GM13976 (cell line): Measurements from ENCODE around the gene AQP12B.

Experiments used
- DNase-seq: peaks from one replicate; pipeline ENCODE4 v3.0.0; 2012; ENCODE audit warnings: low spot score
- CTCF ChIP-seq: IDR thresholded peaks from 2 replicates; pipeline ENCODE4 v1.5.1; 2012; ENCODE audit warnings: borderline replicate concordance, mild to moderate bottlenecking; ENCODE audit not compliant: insufficient read depth; ENCODE audit errors: extremely low read depth, missing control alignments, control extremely low read depth
- in situ Hi-C: fragments of 300-500 bp; cut with MboI; formaldehyde crosslinking; loops from one replicate; pipeline ENCODE4 v1.12.0; 2022; ENCODE audit warnings: low sequenced_read_pairs, mixed read lengths, inconsistent platforms; ENCODE audit not compliant: unreplicated experiment

The AQP12B gene

DNA sequence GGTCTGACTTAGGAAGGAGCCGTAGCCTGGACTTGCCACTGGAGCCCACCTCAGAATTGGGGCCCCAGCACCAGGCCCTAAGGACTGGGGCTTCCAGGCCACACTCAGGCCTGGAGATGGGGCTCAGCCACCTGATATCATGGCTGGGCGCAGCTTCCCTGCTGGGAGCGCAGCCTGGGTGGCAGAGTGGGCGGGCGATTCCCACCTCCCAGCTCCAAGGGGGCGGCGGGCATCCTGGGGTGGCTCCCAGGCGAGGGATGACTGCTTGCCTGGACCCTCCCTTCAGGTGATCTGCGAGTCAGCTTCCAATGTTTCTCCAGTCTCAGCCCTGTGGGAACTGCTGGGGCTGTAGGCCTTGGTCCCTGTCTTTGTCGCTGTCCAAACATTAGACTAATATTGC lies 37.3 kb downstream of the AQP12B start:
- no peak for DNase-seq
- in situ Hi-C loops = no loop called here
- TF ChIP-seq CTCF = no peak

- in situ Hi-C loops = no loop called here
- DNase-seq = no peak
These were observed 37.8 kb downstream of the AQP12B start for GRCh38 chr2:240644859-240645301.

DNA sequence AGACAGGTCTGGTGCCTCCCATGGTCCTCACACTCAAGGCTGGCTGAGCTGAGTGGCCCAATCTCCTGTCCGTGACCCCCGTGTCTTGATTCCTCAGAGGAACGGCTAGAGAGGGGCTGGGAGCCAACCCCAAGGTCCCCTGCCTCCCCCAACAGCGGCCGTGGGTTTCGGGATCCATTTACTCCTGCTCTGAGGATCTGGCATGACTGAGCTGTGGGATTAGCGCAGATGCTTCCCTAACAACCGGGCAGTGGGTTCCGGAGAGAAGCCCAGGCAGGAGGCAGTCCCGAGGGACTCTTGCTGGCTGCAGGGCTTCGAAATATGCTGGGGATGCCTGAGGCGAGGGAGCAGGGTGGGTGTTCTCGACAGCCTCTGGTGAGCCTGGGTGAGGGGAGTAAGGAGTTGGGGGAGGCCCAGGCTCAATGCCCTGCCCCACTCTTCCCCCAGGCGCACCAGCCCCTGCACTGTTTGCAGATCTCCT lies 38.5 kb downstream of the AQP12B start:
- in situ Hi-C loops = no loop called here
- no peak for TF ChIP-seq CTCF
- no peak for DNase-seq

More at GRCh38 chr2:240644859-240645301, 37.8 kb downstream of the AQP12B start:
- no peak for TF ChIP-seq CTCF

- in situ Hi-C loops = no loop called here
- no peak for DNase-seq
- no peak for TF ChIP-seq CTCF
These were observed 38.9 kb downstream of the AQP12B start for GRCh38 chr2:240643811-240644150.

DNA sequence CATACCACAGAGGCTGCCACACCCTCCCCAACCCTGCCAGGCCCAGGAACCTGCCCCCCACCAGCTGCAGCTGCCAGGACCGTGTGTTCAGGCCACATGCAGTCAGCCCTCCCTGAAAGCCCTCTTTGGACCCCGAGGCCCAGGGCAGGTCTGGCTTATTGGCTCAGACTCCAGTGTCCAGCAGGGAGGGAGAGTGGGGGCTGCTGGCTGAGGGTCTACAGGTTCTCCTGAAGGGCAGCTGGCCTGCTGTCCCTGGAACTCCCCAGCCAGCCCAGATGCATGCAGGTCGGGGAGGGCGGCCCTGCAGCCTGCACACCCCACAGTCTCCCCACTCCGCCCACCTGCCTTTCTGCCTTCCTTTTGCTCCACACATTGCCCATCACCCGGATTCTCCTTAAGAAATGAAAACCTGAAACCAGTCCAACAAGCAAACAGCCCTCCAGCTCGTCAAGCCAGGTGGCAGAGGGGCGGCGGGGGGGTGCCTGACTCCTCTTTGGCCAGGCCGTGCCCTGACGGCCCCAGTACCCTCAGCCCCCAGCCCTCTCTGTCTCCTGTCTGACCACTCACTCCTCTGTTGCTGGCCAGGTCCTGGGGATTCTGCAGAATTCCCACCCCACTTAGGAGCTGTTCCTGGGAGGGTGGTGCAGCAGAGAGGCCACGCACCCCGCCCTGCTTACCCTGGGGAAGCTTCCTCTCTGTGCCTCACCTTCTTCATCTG lies 39.4 kb downstream of the AQP12B start:
- in situ Hi-C loops = no loop called here
- DNase-seq = no peak
- no peak for TF ChIP-seq CTCF

GRCh38 chr2:240642806-240643092 lies 39.9 kb downstream of the AQP12B start:
- in situ Hi-C loops = no loop called here
- no peak for DNase-seq
- no peak for TF ChIP-seq CTCF
